Inflammatory macrophage treated with lipopolysaccharide for 1 hour (primary cell): ENCODE data around the gene NUAK1.

Experiments
- DNase-seq, 2 donors: peaks; one replicate each; pipeline ENCODE4 v3.0.0-alpha.2; 2020 to 2022

The NUAK1 gene

DNA sequence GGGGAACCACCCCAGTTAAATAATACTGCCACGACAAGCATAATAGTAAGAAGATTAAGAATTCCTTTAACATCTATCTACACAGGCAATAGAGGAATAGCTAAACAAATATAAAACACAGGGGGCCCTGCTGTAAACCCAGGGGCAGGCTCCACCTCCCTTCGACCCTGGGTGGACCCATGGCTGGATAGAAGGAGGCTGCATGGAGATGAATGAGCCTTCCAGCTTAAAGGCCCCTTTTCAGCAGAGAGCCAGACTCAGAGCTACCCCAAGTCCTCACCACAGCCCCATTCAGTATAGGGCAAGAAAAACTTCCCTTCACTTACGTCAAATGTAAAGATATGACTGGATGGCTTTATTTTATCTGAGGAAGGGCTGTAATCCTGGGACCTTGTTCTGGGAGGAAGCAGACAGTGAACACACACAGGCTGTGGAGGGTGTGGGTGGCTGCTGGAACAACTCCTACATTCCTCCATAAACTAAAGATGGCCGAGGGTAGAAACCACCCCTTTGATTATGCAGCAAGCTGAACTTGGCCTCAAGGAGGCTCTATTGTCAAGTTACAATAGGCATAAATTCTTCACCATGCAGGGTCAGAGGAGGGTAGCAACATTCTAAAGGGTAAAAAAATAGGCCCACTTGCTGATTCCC, 30.4 kb downstream of the NUAK1 start:
- no peak for DNase-seq

DNA sequence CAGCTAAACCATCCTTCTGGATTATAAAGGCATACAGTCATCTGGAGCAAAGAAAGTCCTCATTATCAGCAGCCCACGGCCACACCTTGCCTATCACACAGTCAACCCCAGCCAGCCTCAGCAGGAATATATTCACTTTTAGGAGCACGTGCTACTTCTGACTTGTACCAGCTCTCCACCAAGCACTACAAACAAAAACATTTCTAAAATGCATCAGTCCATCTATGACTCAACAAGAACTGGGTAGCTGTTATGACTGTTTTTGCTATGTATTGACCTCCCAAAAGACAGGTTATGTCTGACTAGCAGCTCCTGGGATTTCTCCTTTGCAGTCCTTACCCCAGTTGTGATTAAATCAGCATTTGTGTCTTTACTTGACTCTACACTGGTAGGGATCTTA, 31.2 kb downstream of the NUAK1 start:
- no peak for DNase-seq

DNA sequence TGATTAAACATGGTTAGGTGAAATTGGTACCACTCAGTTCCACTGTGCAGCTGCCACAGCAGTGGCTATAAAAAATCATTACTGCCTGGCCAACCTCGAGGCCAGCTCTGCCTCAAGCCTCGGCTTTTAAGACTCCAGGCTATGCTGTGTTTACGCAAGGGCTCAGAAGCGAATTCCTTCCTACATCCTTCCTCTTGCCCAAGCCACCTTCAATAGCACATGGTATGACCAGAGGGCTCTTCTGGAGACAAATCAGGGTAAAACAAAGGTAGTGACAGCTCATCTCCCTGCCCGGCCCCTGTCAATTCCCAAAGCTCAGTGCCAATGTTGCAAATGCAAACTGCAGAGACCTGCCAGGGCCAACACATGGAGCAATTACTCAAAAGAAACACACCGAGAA, 31.9 kb downstream of the NUAK1 start:
- no peak for DNase-seq

DNA sequence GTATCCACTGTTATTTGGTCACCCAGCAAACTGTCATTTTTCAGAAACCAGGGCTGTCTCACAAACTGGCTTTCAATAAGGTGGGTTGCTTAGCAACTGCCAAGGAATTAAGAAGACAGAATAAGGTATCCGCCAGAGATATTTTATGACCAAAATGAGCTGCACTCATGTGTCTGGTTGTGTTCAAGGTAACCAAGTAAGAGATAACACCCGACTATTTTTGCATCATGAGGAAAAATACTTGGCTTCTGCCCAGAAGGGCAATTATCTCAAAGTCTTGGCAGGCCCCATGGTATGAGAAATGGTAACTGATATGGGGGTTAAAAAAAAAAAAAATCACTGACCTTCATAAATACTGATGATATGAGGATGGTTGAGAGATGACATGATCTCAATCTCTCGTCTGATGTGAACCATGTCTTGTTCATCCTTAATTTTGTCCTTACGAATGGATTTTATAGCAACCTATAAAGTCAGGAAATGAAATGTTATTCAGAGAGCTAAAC, 32.6 kb downstream of the NUAK1 start:
- DNase-seq: no peak

DNA sequence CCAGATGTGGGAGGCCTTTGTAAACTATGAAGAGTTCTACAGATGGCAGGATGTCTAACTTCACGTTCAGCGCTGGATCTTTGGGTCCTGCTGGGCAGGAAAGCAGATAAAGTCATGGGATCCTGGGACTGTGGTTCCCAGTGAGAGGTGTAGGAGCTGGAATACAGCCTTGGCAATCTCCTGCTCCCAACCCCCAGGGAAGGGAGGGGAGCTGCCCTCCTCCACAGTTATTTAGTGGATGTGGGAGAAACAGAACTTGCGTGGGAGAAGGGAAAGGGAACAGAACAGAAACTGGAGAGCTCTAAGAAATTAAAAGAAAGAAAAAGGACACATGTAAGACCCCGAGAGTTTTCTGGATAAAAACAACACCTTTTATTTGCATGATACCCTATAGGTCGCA, 37.0 kb downstream of the NUAK1 start:
- DNase-seq: no peak

DNA sequence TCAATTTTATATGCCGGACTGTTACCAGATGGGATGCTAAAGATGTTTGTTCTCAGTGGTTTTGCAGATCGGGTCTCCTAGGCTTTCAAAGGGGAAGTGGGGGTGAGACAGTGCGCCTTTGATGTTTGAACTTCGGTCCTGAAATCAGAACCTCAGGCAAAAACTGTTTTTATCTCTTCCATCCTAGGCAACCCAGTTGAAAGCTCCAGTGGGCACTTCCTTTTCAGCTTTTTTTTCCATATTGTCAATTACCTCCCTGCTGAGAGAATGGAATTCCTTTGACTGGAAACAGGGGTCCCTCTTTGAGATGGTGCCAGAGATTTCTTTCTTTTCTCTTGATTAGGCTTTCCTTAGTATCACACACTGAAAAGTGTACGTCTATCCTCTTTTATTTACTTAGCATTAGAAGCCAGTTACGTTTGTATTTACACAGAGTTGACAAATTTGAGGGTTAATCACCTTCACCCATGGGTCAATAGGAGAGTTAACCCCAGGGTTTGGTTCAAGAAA, 40.0 kb downstream of the NUAK1 start:
- DNase-seq: no peak

DNA sequence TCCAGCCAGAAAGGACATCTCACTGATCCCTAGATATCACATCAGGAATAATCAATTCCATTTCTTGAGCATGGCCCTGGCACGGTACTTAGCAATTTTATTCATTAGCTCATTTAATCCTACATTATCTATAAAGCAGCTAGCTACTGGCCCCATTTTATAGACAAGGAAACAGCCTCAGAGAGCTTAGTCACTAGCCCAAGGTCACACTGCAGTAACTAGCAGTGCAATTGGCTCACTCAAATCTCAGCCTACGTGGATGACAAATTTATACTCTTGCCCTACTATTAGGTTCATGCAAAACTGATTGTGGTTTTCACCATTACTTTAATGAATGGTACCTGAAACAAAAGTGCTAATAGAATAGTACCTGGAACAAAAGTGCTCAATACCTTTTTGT, 41.7 kb downstream of the NUAK1 start:
- no peak for DNase-seq

DNA sequence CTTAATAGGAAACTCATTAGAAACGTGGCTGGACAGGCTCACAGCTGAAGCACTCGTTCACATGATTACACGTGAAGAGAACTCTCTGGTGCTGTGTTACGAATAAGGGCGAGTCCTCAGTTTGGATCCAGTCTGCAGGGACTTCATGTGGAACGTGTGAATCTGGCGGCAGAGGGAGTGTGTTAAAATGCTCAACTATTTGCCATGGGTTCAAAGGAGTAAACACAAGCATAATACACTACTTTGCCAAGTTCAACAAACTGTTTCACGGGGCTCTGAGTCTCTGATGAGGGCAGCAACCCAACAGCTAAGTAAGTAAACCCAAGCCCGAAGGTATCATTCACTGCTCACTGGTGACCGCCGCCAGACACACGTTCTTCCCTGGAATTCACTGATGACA, 42.4 kb downstream of the NUAK1 start:
- no peak for DNase-seq

DNA sequence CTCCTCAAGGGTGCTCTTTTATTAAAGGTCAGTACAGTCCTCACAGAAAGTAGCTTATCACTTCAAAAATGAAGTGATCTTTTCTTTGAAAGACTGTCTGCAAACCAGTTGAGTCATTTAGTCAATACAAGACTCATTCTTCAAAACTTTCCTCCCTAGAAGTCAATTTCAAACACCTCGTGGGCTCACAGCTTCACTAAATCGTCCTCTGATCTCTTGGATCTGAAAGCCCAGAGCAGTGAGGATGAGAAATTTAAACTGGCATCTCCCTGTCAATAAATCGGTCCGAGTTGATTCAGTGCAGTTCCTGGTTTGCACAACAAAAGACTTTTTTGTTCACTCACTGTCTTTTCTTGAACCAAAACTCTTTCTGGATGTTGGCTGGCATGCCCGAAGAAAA, 44.5 kb downstream of the NUAK1 start:
- no peak for DNase-seq

DNA sequence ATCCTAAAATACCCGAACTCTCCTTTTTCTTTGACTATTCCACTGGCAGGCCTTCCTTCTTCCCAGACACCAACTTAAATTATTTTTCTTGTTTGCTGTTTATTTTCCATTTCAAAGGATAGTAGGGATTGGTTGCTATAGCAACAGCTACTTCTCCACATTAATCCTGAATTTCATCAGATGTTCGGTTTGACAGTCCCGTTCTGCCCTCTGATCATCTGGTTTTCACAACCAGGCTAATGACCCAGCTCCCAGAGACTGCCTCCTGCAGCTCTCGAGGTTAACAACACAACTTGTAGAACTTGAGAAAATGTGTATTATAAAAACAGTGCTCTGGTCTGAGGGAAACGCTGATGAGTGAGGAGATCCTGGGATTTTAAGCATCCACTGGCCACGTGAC, 45.5 kb downstream of the NUAK1 start:
- DNase-seq: no peak

DNA sequence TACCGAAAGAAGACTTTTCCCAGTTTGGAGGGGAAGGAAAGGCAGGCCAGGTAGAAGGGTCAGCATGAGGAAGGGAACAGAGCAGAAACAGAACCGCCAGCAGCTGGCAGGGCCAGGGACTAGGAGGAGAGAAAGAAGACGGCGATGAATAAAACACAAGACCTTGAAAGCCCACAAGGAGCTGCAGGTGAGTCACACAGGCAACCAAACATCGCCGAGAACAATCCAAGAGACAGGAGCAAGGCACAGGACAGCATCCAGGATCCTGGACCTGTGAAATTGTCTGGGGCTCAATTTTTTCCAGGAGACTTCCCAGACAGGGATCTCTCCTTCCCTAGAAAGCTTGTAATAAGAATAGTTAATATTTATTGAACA, 47.3 kb downstream of the NUAK1 start:
- DNase-seq: no peak

DNA sequence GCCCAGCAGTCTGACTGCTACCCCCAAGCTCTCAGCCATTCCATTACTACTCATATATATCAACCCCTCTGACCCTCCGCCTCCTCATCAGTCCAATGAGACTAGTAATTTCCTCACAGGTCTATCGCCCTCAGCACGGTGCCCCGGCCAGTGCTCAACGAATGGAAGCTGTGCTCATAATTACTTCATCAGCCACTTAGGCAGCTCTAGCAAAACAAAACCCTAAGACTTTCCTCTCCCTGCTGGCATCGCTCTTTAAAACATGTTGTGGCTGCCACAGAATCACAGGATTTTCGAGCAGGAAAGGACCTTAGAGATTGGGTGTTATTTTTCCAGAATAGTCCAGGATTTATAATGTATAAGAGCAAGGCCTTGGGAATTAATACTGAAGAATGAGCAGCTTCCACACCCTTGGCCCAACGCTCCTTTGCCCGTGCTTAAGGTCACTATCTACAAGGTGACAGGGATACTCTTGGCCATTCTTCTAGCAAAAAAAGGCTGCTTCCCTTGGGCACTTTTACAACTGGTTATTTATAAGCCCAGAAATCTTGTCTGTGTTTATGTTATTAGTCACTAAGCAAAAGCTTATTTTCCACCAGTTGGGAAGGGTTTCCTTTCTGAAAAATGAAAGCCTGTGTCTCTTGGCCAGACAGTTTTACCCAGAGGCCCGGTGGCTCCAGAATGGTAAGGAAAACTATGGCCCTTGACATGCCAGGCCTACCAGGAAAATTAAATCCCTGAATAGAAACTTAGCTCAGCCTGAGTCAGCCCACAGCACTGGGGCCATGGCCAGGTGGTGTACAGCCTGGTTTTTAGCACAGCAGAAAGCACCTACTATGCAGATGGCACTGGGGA, 47.9 kb downstream of the NUAK1 start:
- no peak for DNase-seq

DNA sequence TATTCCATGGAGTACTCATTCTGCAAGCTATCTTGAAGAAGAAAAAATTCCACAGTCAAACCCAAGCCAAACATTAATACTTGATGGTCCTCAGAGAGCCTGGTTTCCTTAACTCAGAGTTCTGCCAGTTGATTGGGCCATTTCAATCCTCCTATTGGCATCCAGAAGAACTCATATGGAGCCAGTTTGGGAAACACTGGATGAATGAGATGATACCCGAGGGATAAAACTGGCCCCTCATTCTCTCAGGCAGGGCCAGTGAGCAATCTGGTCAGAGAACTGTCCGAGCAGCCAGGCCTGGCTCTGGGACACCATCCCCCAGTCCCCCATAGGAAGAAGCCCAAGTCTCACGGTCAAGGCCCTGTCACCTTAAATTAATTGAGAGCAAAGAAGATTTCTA, 48.8 kb downstream of the NUAK1 start:
- DNase-seq: no peak

DNA sequence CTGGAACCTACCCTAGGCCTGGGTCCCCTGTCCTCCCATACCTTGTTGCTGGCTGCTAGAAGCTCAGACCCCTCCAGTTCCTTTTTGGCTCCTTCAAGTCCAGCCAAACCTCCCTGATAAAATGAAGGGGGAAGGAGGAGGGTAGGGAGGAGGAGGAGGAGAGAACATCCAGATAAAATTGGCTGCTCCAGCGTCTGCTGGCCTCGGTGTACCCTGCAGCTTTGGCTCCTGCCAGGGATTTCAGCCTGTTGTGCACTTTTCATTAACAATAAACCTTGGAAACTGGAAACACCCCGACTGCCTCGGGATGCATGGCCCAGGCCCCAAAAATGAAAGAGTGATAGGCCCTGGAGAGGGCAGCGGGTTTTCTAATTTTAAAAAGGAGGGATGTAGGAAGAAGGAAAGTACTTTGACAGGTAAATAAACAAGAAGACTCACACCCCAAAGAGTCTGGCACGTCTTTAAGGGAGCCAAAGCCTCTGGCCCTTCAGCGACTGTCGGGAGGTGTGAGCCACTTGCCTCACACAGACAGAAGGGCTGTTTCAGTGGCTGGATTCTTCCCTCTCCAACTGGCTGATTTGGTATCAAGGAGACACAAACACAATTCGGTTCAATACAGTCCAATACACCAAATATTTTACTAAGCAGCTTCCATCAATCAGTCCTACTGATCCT, 49.8 kb downstream of the NUAK1 start:
- DNase-seq: no peak

DNA sequence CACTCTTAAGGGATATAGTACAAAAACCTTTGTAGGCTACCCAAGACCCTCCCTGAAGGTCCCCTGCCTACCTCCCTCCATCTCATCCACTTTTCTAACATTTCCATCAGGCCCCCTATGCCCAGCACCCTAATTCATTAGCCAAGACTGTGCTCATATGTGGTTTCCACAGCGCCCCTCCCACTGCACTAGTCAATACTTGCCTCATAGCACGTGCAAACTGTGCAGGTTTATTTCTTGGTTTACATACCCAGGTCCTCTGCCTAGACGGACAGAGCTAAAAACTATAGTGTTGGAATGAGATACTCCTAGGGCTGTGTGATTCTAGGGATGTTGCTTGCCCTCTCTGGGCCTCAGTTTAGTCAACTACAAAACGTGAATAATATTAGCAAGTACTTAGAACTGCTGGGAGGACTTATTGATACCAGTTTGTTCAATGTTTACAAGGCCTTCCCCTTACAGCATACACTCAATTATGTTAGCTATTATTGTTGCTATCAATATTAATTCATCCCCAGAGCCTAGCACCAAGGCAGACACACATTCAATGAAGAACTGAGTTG, 50.4 kb downstream of the NUAK1 start:
- no peak for DNase-seq

DNA sequence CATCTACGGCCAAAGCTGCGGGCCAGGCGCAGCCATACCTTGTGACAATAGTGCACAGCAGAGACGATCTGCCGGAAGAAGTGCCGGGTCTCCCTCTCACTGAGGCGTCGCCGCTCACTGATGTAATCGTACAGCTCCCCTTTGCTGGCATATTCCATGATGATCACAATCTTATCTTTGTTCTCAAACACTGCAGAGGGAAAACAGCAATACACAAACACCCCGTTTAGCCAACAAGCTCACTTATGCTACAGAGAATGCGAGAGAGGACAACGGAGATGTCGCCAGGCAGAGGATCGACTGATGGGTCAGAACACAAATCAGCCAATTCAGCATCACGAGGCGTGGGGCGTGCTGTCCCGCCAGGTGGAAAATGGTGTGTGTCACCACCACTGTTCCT, 52.1 kb downstream of the NUAK1 start:
- no peak for DNase-seq

DNA sequence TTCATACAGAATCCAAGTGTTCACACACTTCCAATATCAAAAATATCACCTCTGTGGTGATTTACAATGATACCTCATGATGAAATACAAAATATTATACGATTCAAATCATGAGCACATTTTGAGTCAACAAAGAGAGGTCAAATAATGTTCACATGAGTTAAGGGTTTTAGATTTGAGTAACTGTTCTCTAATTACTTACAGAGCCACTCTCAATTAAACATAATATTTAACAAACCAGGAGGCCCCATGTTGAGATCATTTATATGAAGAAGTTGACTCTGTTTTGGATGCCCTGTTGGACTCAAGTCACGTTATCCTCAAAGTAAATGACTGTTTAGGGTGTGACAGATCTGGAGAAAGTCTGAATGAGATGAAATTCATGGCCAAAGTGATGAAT, 53.5 kb downstream of the NUAK1 start:
- DNase-seq: no peak

DNA sequence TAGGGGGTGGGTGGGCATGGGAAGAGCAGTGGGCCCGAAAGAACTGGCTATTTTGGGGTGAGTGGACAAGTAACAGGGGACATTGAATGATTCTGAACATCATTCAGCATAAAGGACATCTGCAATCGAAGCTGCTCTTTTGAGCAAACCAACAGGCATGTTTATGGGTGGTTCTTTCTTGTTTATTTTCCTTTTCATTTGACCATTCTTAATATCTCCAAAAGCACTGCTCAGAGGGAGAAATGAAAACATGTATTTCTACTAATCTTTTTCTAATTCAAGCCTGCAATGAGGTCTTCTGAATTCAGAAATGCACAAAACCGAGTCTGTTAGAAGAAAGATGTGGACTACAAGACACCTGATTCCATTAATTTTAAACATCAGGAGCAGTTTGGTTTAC, 54.0 kb downstream of the NUAK1 start:
- no peak for DNase-seq

DNA sequence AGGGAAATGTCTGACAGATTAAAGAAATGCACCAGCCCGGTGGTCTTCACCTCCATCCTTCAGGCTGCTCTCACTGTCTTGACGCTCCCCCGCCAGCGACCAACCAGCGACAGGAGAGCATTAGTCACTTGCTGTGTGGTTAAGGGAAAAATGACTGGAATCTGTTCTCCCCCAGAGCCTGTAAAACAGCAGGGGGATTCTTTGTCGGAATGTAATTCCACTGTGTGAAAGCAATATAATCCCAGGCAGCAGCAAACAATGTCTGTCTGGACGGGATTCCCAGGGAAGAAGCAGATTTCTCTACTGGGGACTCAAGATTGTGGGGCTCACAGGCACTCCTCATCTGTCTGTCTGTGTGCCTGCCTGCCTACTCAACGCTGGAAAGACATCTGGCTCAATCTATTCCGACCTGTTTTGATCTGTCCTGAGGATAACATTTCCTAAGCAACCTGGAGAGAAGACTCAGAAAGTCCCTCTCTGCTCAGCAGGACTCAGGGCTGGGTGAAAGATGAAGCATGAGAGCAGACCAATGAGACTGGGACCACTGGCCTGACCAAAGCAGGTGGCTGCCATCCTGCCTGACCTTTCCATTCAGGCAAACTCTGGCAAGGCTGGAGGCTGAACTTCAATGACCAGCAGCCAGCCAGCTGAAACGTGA, 54.6 kb downstream of the NUAK1 start:
- DNase-seq: no peak

DNA sequence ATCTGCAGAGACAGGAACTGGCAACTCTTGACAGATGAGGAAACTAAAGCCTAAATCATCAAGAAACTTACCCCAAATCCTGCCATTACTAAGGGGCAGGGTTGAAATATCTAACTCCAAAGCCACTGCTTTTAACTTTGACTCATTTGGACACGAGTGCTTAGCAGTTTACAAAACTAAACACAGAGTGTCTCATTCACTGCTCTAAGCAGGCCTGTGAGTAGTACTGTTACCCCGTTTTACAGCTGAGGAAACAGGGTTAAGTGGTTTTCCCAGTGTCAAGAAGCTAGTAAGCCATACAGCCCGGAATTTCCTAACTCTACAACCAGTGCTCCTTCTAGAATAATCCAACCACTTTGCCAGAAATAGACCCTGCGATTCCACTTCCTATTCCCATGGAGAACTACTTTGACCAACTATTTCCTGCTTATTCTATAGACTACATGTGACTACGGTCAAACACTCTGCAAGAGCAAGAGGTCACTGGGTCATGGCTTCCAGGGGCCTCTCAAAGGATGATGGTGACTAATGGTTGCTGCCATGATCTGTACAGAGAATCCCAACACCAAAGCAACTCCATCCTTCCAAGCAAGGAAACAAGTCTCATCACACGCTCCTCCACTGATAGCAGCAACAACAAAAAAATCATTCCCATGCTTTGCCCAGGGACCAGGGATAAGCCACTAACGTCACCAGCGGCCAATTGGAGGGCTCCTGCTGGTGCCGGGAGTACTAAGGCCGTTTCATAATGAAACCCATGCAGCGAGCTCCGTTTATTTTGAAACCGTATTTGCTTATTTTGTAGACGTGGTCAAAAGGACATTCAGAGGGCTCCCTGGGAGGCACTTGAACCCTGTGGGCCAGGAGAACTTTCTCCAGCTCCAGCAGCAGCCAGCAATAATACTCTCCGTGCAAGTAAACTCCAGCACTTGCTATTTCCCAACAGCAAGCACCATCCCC, 56.3 kb downstream of the NUAK1 start:
- DNase-seq: no peak

DNA sequence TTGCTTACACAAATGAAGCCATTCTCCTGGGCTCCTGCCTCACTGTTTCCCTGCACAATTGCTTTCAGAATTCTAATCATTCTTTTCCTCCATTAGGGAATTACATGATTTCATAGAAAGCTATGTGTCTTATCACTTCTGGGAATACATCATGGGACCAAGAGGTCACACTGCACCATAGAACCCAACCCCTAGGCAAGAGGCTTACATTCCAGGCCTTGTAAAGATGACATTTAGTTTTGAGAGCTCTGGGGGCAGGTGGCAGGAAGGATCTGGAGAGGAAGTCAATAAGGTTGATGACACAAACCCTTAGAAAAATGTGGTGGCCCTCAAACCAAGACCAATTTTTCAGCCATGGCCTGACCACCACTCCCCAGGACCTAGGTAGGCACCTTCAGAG, 57.1 kb downstream of the NUAK1 start:
- DNase-seq: no peak

DNA sequence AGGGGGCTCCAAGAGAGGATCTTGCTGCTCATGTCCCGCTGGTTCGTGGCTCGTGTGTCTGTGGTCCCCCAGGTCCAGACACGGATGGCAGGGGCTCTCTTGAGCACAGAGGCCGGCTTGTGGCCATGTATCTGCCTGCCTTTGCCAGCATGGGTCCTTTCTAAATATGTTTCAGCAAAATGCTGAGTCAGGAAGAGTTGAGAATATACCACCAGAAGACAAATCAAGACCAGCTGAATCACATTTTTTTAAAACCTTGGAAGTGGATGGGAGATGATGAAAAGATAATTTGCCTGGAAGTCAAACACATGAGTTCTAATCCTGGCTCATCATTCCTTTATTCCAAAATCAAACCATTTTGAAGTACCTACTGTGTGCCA, 58.0 kb downstream of the NUAK1 start:
- DNase-seq: no peak
